Measurements from ENCODE around the gene EIF3I.

Gene EIF3I

DNA sequence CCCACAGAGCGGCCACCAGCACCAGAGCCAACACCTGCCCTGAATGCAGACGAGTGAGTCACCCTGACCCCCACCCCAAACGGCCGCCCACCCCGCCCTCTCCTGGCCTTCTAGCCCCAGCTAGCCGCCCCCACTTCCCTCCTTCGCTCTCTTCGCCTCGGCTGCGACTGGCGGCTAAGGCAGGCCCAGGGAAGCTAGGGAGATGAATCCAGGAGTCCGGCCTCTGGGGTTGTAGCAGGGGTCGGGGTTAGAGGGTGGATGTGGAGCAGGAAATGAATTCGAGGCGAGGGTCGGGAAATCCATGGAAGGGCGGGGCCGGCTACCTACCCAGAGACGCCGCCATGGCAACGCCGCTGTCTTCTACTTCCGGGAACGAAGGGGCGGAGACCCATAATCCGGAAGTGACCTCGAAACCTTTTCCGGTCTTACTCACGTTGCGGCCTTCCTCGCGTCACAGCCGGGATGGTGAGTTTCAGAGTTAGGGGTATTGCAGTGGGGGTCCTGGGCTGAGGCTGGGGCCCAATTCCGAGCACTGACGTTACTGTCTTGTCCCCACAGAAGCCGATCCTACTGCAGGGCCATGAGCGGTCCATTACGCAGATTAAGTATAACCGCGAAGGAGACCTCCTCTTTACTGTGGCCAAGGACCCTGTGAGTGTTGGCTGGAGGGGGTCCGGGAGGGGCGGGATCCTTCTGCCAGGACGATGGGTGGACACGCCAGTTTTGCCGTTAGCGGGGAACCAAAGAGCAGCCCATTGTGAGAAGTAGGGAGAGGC is at the start of gene EIF3I, which contains the start of gene TMEM234:
Gene EIF3I (plus strand): TSS at position 428 of the 776 bp plus-strand sequence. CDS start 35 bp downstream, at position 463.
Gene TMEM234 (minus strand): TSS at position 374 of the 776 bp plus-strand sequence. CDS start 31 bp downstream, at position 343.
- DNase-seq (ENCODE audit: low read depth in 1 of 2, low spot score in 1 of 2) = peak; percentile 79 to 80

GRCh38 chr1:32172621-32173245 is 49.5 kb upstream of the EIF3I start:
- no peak for DNase-seq (ENCODE audit: low read depth in 1 of 2, low spot score in 1 of 2)

DNA sequence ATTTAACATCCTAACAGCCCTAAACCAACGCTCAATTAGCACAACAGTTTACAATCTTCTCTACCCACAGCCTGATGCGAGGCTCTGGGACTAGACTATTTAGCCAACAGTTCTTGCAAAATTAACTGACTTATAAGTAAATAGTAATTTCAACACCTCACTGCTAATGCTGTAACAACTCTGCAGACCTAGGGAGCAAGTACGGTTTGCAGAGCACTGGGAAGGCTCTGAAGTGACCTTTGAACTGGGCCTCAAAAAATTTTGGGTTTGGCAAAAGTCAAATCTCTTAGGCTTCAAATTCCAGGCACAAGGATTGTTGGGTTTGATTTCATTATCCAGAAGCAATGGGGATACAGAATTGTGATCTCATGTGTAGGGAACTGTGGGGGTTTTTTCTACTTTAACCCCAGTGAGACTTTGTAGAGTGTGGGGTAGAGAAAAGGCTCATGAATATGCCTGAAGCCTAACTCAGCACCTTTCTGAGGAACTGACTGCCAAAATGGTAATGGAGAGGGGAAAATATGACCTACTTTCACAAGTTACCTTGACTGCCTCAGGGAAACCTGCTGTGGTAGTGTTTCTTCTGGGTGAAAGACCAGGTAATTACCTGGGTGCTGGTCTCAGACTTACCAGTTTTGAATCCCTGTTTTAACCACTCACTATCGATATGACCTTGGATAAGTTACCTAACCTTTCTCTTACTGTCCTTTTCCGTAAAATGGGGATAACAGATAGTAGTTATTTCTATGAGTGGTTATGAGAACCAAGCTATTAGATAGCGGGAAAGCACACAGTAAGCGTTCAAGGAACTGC is 43.6 kb upstream of the EIF3I start:
- no peak for DNase-seq (ENCODE audit: low read depth in 1 of 2, low spot score in 1 of 2)

DNA sequence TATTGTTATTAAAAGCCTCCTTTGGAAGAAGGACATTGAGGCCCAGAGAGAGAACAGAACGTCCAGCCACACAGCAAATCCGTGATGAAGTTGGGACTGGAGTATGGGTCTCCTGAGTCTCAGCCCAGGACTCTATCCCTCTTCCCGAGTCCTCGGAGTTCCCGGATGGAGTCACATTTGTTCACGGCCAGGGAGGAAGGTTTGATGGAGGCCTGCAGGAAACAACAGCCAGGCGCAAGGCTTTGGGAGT is 43.1 kb upstream of the EIF3I start:
- DNase-seq (ENCODE audit: low read depth in 1 of 2, low spot score in 1 of 2) = no peak

DNA sequence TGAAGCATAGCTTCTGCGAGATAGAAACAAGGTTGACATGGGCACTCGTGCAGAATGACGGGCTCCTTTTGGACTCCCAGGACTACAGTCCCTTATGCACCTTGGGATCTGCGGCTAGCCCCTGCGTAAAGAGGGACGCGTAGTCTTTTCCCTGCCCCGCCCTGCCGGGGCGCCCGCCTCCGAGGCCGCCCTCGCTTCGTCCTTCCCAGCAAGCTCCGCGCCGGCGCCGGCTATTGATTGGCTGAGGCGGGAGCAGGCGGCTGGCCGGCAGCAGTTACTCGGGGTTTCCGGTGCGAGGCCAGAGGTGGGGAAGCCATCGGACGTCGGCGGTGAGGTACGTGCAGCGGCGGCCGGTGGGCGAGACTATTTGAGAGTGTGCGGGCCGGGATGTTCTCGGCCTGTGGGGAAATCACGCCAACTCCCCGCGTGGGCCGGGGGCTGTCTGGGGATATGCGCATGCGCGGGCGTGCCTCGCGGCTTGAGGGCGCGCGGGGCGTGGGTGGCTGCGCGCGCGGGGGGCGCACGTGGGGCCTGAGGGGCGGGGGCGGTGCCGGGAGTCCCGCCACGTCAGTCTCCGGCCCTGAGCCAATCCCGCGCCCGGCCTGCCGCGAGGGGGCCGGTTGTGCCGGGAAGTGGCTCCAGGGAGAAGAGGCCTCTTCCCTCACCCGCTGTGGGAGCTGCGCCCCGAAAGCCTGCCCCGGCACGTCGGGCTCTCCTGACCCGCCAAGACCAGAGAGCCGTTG is 42.6 kb upstream of the EIF3I start, which contains the start of gene TXLNA:
Gene TXLNA (plus strand): TSS at position 233 of the 743 bp plus-strand sequence. CDS start 671 bp downstream, outside the sequence.
- DNase-seq (ENCODE audit: low read depth in 1 of 2, low spot score in 1 of 2) = peak; percentile 77 to 86

DNA sequence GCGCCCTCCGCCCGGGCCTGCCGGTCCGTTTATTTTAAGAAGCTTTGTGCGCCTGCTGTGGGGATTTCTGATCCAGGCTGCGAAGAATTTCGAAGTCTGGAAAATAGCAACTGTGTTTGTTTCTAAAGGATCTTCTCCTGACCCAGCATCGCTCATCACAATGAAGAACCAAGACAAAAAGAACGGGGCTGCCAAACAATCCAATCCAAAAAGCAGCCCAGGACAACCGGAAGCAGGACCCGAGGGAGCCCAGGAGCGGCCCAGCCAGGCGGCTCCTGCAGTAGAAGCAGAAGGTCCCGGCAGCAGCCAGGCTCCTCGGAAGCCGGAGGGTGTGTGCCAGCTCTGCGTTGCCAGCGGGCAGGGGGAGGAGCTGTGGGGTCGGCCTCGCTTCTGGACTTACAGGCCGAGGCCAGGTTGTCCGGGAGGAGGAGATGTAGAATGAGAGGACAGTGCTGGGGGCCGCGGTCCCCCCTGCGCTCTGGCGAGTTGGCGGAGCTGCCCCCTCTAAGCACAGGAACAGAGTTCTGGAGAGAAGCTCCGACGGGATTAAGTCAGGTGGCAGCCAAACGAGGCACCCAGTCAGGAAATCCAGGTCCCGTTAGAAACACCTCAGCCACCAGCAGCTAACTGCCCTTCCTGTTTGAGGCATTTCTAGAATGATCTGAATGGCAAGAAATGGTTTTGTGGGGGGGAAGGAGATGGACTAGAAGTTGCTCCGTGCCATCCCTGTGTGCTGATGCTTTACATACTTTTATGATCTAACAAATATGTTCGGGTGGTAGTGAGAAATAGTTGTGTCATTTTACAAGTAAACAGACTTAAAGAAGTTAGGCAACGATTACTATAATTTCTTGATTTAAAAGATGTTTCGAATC is 41.8 kb upstream of the EIF3I start:
- peak in 1 of 2 donors; percentile 18 for DNase-seq (ENCODE audit: low read depth in 1 of 2, low spot score in 1 of 2)

DNA sequence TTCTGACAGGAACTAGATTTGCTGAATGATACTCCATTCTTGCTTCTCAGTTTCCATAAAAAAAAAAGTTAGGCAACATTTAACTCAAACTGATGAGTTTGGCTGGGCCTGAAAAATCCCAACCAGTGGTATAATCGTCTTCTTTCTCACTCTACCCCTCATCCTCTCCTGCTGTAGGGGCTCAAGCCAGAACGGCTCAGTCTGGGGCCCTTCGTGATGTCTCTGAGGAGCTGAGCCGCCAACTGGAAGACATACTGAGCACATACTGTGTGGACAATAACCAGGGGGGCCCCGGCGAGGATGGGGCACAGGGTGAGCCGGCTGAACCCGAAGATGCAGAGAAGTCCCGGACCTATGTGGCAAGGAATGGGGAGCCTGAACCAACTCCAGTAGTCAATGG is 41.1 kb upstream of the EIF3I start:
- DNase-seq (ENCODE audit: low read depth in 1 of 2, low spot score in 1 of 2) = no peak

DNA sequence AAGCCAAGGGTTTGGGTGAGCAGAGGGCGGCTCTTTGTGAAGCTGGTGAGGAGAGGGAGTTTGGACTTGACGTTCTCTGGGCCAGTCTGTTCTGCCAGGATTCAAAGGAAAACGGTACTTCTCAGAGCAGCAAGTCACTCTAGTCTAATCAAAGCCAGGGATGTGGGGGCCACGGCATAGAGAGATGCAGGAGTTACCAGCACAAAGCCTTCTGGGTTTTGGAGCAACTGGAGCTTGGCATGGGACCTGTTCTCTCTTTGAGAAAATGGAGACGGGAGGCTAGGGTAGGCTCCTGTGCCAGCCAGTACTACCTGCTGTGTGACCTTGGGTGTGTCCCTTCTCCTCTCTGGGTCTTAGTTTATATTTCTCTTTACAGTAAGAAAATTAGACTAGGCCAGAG is 40.6 kb upstream of the EIF3I start:
- no peak for DNase-seq (ENCODE audit: low read depth in 1 of 2, low spot score in 1 of 2)

GRCh38 chr1:32182060-32182459 is 40.1 kb upstream of the EIF3I start:
- no peak for DNase-seq (ENCODE audit: low read depth in 1 of 2, low spot score in 1 of 2)

GRCh38 chr1:32184650-32185049 is 37.6 kb upstream of the EIF3I start:
- no peak for DNase-seq (ENCODE audit: low read depth in 1 of 2, low spot score in 1 of 2)

DNA sequence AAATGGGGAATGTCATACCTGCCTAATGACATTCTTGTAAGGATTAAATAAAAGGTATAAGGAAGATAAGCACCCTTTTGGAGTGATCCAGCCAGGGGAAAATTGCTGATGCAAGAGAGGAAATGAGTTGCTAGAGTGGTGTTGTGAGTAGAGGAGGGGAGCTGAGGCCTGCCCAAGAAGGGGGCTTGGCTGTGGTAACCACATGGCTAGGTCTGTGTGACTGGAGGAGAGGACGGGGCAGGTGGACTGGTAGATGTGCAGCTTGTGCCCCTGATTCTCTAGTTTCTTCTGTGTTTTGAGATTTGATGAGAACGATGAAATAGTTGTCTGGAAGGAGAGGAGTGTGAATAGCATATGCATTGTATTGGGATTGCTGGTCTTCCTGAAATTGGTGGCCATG is 36.1 kb upstream of the EIF3I start:
- DNase-seq (ENCODE audit: low read depth in 1 of 2, low spot score in 1 of 2) = no peak

DNA sequence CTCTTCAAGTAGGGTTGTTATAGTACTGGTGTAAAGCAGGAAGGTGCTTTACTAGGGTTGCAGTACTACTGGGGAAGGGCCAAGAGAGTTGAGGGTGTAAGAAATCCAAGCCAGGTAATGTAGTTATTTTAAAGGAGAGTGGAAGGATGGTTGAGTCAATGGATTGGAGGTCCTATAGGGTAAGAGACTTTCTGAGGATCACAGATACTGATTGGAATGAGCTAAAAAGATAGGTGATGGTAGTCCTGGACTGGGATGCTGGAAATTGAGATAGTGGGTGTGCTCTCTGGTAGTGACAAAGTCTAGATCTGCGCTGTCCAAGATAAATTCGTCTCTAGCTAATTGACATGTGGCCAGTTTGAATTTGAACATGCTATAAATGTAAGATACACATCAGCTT is 35.7 kb upstream of the EIF3I start:
- DNase-seq (ENCODE audit: low read depth in 1 of 2, low spot score in 1 of 2) = no peak

DNA sequence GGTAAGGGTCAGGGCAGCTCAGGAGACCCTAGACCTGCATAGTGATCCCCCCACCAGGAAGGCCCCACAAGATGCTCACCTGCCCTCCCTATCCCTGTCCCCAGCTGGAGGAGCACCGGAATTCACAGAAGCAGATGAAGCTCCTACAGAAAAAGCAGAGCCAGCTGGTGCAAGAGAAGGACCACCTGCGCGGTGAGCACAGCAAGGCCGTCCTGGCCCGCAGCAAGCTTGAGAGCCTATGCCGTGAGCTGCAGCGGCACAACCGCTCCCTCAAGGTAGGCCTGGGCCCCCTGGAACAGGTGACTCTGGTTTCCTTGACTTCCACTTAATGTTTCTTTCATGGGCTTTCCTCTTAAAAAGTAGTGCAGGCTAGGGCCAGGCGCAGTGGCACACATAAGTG is 34.4 kb upstream of the EIF3I start:
- DNase-seq (ENCODE audit: low read depth in 1 of 2, low spot score in 1 of 2) = no peak

DNA sequence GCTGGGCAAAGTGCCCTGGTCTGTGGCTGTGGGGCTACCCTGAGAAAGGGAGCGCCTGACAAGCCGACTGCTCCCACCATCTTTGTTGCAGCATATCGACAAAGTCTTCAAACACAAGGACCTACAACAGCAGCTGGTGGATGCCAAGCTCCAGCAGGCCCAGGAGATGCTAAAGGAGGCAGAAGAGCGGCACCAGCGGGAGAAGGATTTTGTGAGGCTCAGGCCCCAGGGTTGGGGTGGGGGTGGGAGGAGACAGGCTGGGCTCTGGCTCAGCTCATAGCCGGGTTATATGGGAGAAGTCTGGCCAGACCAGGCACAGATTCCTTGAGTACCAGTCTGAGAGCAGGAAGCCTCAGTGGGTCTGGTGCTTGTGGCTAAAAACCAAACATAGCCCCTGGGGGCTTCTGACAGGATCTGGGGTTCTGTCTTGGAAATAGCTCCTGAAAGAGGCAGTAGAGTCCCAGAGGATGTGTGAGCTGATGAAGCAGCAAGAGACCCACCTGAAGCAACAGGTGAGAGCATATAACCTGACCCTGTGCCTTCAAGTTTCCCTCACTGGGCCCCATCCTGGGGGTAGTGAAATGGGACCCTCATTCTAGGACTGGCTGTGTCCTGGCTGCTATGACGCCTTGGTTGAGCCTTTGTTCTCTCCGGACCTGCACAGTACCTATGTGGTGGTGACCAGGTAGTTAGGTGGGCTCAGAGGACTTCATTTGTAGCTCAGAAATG is 29.8 kb upstream of the EIF3I start:
- no peak for DNase-seq (ENCODE audit: low read depth in 1 of 2, low spot score in 1 of 2)

DNA sequence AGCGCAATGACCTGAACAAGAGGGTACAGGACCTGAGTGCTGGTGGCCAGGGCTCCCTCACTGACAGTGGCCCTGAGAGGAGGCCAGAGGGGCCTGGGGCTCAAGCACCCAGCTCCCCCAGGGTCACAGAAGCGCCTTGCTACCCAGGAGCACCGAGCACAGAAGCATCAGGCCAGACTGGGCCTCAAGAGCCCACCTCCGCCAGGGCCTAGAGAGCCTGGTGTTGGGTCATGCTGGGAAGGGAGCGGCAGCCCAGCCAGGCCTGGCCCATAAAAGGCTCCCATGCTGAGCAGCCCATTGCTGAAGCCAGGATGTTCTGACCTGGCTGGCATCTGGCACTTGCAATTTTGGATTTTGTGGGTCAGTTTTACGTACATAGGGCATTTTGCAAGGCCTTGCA is 27.2 kb upstream of the EIF3I start:
- DNase-seq (ENCODE audit: low read depth in 1 of 2, low spot score in 1 of 2) = no peak

GRCh38 chr1:32195531-32195930 is 26.7 kb upstream of the EIF3I start:
- DNase-seq (ENCODE audit: low read depth in 1 of 2, low spot score in 1 of 2) = no peak

GRCh38 chr1:32195972-32196823 is 26.0 kb upstream of the EIF3I start:
- DNase-seq (ENCODE audit: low read depth in 1 of 2, low spot score in 1 of 2) = no peak

DNA sequence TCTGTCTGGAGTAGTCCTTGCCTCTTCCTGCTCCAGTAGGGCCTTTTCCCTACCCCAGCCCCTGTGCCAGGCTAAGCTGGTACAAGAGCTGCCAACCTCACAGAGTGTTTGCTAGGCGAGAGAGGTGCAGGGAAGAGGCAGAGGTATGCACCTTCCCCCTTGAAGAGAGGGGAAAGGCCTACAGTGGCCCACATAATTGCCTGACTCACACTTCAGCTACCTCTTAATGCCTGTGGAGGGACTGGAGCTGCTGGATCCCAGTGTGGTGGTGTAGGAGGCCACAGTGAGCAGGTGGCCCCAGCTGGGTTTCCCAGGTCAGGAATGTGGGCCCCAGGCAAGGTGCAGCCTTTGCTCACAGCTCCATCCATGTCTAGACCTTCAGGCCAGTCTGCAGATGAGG is 25.1 kb upstream of the EIF3I start:
- no peak for DNase-seq (ENCODE audit: low read depth in 1 of 2, low spot score in 1 of 2)

GRCh38 chr1:32197837-32198236 is 24.4 kb upstream of the EIF3I start:
- no peak for DNase-seq (ENCODE audit: low read depth in 1 of 2, low spot score in 1 of 2)

Data from stimulated activated CD4-positive, alpha-beta T cell treated with anti-CD3 and anti-CD28 coated beads, Interleukin-15, amount 100 ng/mL, for 1 hour (primary cell).